ENCODE data around the gene PARD3. TPM values are rescaled to one million over a fixed set of nuclear protein-coding genes. Genes with fewer than 3 reads are reported as not detected.

Gene PARD3
- total RNA-seq, 1 experiment from 2014 or later: 57.4 TPM

GRCh38 chr10:34106356-34106885 is 708.7 kb downstream of the PARD3 start:
- H3K4me2 ChIP-seq: no peak overlapping the region
- no TSS peak for BruUV-seq (replicated peaks)
- H2AFZ ChIP-seq: no peak overlapping the region
- POLR2A ChIA-PET (ENCODE audit: unreplicated experiment): no interaction called here
- no peaks in the 10 kb centered on the region for H3K36me3 ChIP-seq (ENCODE audit: low read depth)
- no peaks in the 10 kb centered on the region for H3K79me2 ChIP-seq (ENCODE audit: low read depth)
- H3K27me3 ChIP-seq (ENCODE audit: insufficient read depth, low read depth): no peaks in the 10 kb centered on the region
- intact Hi-C loops (cut with micrococcal nuclease; ENCODE audit: unreplicated experiment): no loop called here
- no peaks in the 10 kb centered on the region for H3K4me1 ChIP-seq (replicated peaks; ENCODE audit: insufficient read depth)
- no peaks in the 10 kb centered on the region for H3K9me3 ChIP-seq (ENCODE audit: insufficient read depth, low read depth)
- no peak overlapping the region for H3K27ac ChIP-seq
- H3K4me3 ChIP-seq: no peak overlapping the region
- no peaks in the 10 kb centered on the region for H3F3A ChIP-seq (ENCODE audit: insufficient read depth, low read depth)
- no peaks in the 10 kb centered on the region for H4K20me1 ChIP-seq (ENCODE audit: insufficient read depth)
- CTCF ChIA-PET: no interaction called here
- TF ChIP-seq CTCF (conservative IDR thresholded peaks at IDR 0.05) (no peak), EZH2 (IDR thresholded peaks at IDR 0.05; ENCODE audit: low read depth) (no peak)
- no peaks in the 10 kb centered on the region for H3K9me2 ChIP-seq (ENCODE audit: insufficient read depth)
- no peak for DNase-seq

GRCh38 chr10:34104829-34105572 is 710.1 kb downstream of the PARD3 start:
- Histone ChIP-seq H3K4me2 (no peak overlapping the region), H3K79me2 (ENCODE audit: low read depth) (no peaks in the 10 kb centered on the region), H2AFZ (no peak overlapping the region), H3K36me3 (ENCODE audit: low read depth) (no peaks in the 10 kb centered on the region), H4K20me1 (ENCODE audit: insufficient read depth) (no peaks in the 10 kb centered on the region), H3K4me1 (replicated peaks; ENCODE audit: insufficient read depth) (no peaks in the 10 kb centered on the region), H3K4me3 (no peak overlapping the region), H3F3A (ENCODE audit: insufficient read depth, low read depth) (no peaks in the 10 kb centered on the region), H3K9me2 (ENCODE audit: insufficient read depth) (no peaks in the 10 kb centered on the region), H3K27ac (no peak overlapping the region), H3K27me3 (ENCODE audit: insufficient read depth, low read depth) (no peaks in the 10 kb centered on the region), H3K9me3 (ENCODE audit: insufficient read depth, low read depth) (no peaks in the 10 kb centered on the region)
- no TSS peak for BruUV-seq (replicated peaks)
- ChIA-PET CTCF (no interaction called here), POLR2A (ENCODE audit: unreplicated experiment) (no interaction called here)
- intact Hi-C loops (cut with micrococcal nuclease; ENCODE audit: unreplicated experiment): no loop called here
- no peak for DNase-seq
- no peak for TF ChIP-seq EZH2 (IDR thresholded peaks at IDR 0.05; ENCODE audit: low read depth)
- TF ChIP-seq CTCF (conservative IDR thresholded peaks at IDR 0.05): no peak

- Histone ChIP-seq H3K4me1 (replicated peaks; ENCODE audit: insufficient read depth) (no peaks in the 10 kb centered on the region), H3F3A (ENCODE audit: insufficient read depth, low read depth) (no peaks in the 10 kb centered on the region), H4K20me1 (ENCODE audit: insufficient read depth) (no peaks in the 10 kb centered on the region), H3K9me2 (ENCODE audit: insufficient read depth) (no peaks in the 10 kb centered on the region), H3K4me2 (no peak overlapping the region), H3K79me2 (ENCODE audit: low read depth) (no peaks in the 10 kb centered on the region), H3K9me3 (ENCODE audit: insufficient read depth, low read depth) (no peaks in the 10 kb centered on the region), H2AFZ (no peak overlapping the region), H3K4me3 (no peak overlapping the region), H3K27me3 (ENCODE audit: insufficient read depth, low read depth) (no peaks in the 10 kb centered on the region), H3K36me3 (ENCODE audit: low read depth) (no peaks in the 10 kb centered on the region), H3K27ac (no peak overlapping the region)
- POLR2A ChIA-PET (ENCODE audit: unreplicated experiment): no interaction called here
- CTCF ChIA-PET: no interaction called here
- TF ChIP-seq EZH2 (IDR thresholded peaks at IDR 0.05; ENCODE audit: low read depth) (no peak), CTCF (conservative IDR thresholded peaks at IDR 0.05) (no peak)
- no TSS peak for BruUV-seq (replicated peaks)
- intact Hi-C loops (cut with micrococcal nuclease; ENCODE audit: unreplicated experiment): no loop called here
- no peak for DNase-seq
Observed at GRCh38 chr10:34102893-34103506, 712.1 kb downstream of the PARD3 start.
